Kidney (tissue), 14 donors: Measurements from ENCODE around the gene GRAMD4. TPM values are rescaled to one million over a fixed set of nuclear protein-coding genes. Genes with fewer than 3 reads are reported as not detected.
A peak's percentile ranks its signal among the peaks of the same experiment; 100 is the strongest.

ENCODE experiments used
- DNase-seq, 5 donors: peaks; one replicate each; pipeline ENCODE4 v3.0.0-alpha.2; 2013 to 2020
- FAIRE-seq: peaks from 2 replicates; lab custom pipeline; 2012; peaks lifted over from hg19 to GRCh38; lab: Jason Lieb, UNC
- H3K27ac ChIP-seq, 2 donors: one replicate each; pipeline ENCODE4 v1.7.0; 2013; ENCODE audit warnings: low read depth in 2 of 2, low read length in 2 of 2, inconsistent platforms in 1 of 2
- H3K27me3 ChIP-seq: one replicate; pipeline ENCODE4 v1.7.1; 2013; ENCODE audit warnings: low read length, inconsistent platforms; ENCODE audit not compliant: control insufficient read depth, insufficient read depth
- H3K36me3 ChIP-seq, 3 donors: one replicate each; pipeline versions ENCODE4 v1.7.0 to v1.7.1; 2013; ENCODE audit warnings: low read length in 3 of 3, control low read depth in 1 of 3, inconsistent platforms in 1 of 3; ENCODE audit not compliant: insufficient read depth in 3 of 3, control insufficient read depth in 2 of 3
- H3K4me1 ChIP-seq, 3 donors: one replicate each; pipeline versions ENCODE4 v1.7.0 to v1.7.1; 2013; ENCODE audit warnings: low read length in 3 of 3, inconsistent platforms in 1 of 3, low read depth in 1 of 3; ENCODE audit not compliant: control insufficient read depth in 2 of 3, insufficient read depth in 2 of 3
- H3K4me3 ChIP-seq, 3 donors: one replicate each; pipeline versions ENCODE4 v1.7.0 to v1.8.1; 2013; ENCODE audit warnings: low read length in 3 of 3, control low read depth in 1 of 3, inconsistent platforms in 1 of 3
- H3K9ac ChIP-seq, 3 donors: one replicate each; pipeline versions ENCODE4 v1.7.0 to v1.7.1; 2013; ENCODE audit warnings: low read length in 3 of 3, control low read depth in 1 of 3, inconsistent platforms in 1 of 3
- H3K9me3 ChIP-seq, 3 donors: one replicate each; pipeline versions ENCODE4 v1.7.0 to v1.7.1; 2013; ENCODE audit warnings: low read length in 3 of 3, control low read depth in 1 of 3, inconsistent platforms in 1 of 3; ENCODE audit not compliant: control insufficient read depth in 2 of 3, insufficient read depth in 1 of 3
- CTCF ChIP-seq: IDR thresholded peaks from 3 replicates; pipeline ENCODE4 v1.5.1; 2012; ENCODE audit warnings: mild to moderate bottlenecking, moderate library complexity, borderline replicate concordance; ENCODE audit not compliant: insufficient read depth; ENCODE audit errors: extremely low read depth
- intact Hi-C: fragments of 100-400 bp; cut with DNase I; formaldehyde crosslinking; loops from one replicate; pipeline ENCODE4 v1.11.1; 2022
- polyA plus RNA-seq: library from polyadenylated mRNA; stranded (reverse); fragments of 350-450 nt; fragmentation: Illumina TruSeq; extraction: RNeasy Lipid Tissue Mini Kit (QIAGEN cat#74804); gene quantifications from one replicate; pipeline ENCODE4 v1.2.3, GENCODE V29; 2014; ENCODE audit warnings: low read depth, low replicate concordance; ENCODE audit not compliant: insufficient read depth
- total RNA-seq: library from RNA; stranded (reverse); fragmentation: NEBNext Ultra II Directional; extraction: Animal tissue kit (Norgen Biotek cat#: 25700); gene quantifications from one replicate; pipeline ENCODE4 v1.2.1, GENCODE V29; 2021
- donor health status: control.
- donor health status: control.
- donor health status: control.
- donor health status: control.
- donor health status: control.
- donor health status: DM: yes; HTN: yes; CAD: no.
- donor health status: Normal renal cell carcinoma (clear cell type).

GRAMD4 gene
- total and polyA plus RNA-seq, 2 donors from 2014 or later = 12.1 to 58.2 TPM

- peak in 2 of 5 donors; percentile 63 to 83 for DNase-seq
- Histone ChIP-seq H3K36me3 (no peaks in the 10 kb centered on the region), H3K4me3 (peak overlapping the region; percentile 30 to 55 (median 53)), H3K9ac (peak overlapping the region in 2 of 3 donors; percentile 37 to 60), H3K4me1 (peaks cover 0 to 43% (median 24%) of the 10 kb centered on the region in 3 donors), H3K27ac (peak overlapping the region; percentile 26 to 72), H3K9me3 (no peaks in the 10 kb centered on the region), H3K27me3 (no peaks in the 10 kb centered on the region)
- TF ChIP-seq CTCF = no peak
- FAIRE-seq = no peak
- intact Hi-C loops = no loop called here
Measured at GRCh38 chr22:46577368-46578249, 42.6 kb upstream of the GRAMD4 start.

DNA sequence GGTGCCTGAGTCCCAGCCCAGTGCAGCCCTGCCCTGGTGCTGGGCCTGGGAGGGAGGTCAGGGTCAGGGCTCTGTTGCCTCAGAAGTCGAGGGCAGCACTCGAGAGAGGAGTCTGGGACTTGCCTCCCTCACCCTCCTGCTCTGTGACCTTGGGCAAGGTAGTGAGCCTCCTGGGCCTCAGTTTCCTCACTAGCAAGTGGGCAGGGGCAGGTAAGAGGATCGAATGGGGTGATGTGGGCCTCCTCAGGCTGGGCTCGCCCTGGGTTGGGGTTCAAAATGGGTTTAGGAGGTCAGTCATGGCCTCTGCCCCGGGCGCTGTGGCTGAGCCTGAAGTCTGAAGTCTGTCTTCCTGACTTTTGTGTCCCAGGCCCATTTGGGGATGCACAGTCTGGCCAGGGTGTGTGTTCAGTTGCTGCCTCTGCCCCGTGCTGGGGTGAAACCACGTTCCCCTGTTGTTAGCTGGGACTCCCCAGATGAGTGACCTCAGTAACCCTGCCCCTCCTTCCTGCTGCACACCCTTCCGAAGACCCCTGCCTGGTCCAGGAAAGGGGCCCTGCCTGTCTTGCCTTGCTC lies 41.8 kb upstream of the GRAMD4 start:
- Histone ChIP-seq H3K4me3 (peak overlapping the region in 2 of 3 donors; percentile 53 to 55), H3K9ac (peak overlapping the region in 1 of 3 donors; percentile 60), H3K4me1 (peaks cover 0 to 44% (median 24%) of the 10 kb centered on the region in 3 donors), H3K36me3 (no peaks in the 10 kb centered on the region), H3K27me3 (no peaks in the 10 kb centered on the region), H3K9me3 (no peaks in the 10 kb centered on the region), H3K27ac (peak overlapping the region; percentile 54 to 72)
- intact Hi-C loops = no loop called here
- TF ChIP-seq CTCF = no peak
- peak in 2 of 5 donors; percentile 50 to 59 for DNase-seq
- FAIRE-seq = no peak

- Histone ChIP-seq H3K9me3 (no peaks in the 10 kb centered on the region), H3K4me3 (peak overlapping the region in 2 of 3 donors; percentile 53 to 55), H3K9ac (peak overlapping the region in 1 of 3 donors; percentile 60), H3K27ac (peak overlapping the region; percentile 54 to 72), H3K36me3 (no peaks in the 10 kb centered on the region), H3K4me1 (peaks cover 0 to 44% (median 24%) of the 10 kb centered on the region in 3 donors), H3K27me3 (no peaks in the 10 kb centered on the region)
- no peak for FAIRE-seq
- peak in 3 of 5 donors; percentile 47 to 78 (median 65) for DNase-seq
- TF ChIP-seq CTCF = no peak
- intact Hi-C loops = no loop called here
Measured at GRCh38 chr22:46578824-46579561, 41.2 kb upstream of the GRAMD4 start.
